NB4 (cell line): ENCODE data around the gene SHH.

Experiments used
- DNase-seq: peaks from one replicate; pipeline ENCODE4 v3.0.0; 2010; ENCODE audit warnings: low read depth
- H3K4me3 ChIP-seq: one replicate; pipeline ENCODE4 v1.5.1; 2011; ENCODE audit warnings: mild to moderate bottlenecking, low read depth, low read length, moderate library complexity
- CTCF ChIP-seq: IDR thresholded peaks from one replicate; pipeline ENCODE4 v1.5.1; 2012; ENCODE audit warnings: low read depth, low read length
- MAX ChIP-seq: IDR thresholded peaks from 2 replicates; pipeline ENCODE4 v1.6.1; 2011; ENCODE audit warnings: low read depth, low read length
- MYC ChIP-seq: IDR thresholded peaks from 2 replicates; pipeline ENCODE4 v1.6.1; 2011; ENCODE audit warnings: low read depth, low read length
- POLR2A ChIP-seq: IDR thresholded peaks from 2 replicates; pipeline ENCODE4 v1.6.1; 2011; ENCODE audit warnings: mild to moderate bottlenecking; ENCODE audit not compliant: insufficient read length; ENCODE audit errors: extremely low read depth

The SHH gene

DNA sequence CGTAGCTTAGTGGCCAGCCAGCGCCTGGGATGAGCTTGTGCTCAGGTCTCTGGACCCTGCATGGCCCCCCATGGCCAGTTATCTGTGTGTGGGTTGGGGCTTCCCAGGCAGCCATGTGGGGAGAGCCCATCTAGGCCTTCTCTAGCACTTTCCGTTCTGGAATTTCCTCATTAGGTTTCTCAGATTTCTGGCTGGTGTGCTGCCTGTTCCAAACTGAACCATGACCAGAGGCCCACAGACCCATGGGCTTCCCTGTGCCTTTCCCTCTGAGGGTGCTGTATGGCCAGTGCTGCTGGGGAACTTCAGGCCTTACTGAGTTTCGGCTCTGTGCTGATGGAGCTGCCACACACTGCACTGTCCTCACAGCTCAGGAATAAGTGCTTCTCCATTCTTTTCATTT, 50.2 kb downstream of the SHH start:
- no peak overlapping the region for H3K4me3 ChIP-seq
- no peak for DNase-seq
- no peak for TF ChIP-seq MYC
- no peak for TF ChIP-seq MAX
- no peak for TF ChIP-seq CTCF
- TF ChIP-seq POLR2A, result no peak

GRCh38 chr7:155761162-155761561, 51.1 kb downstream of the SHH start:
- no peak overlapping the region for H3K4me3 ChIP-seq
- DNase-seq, result peak; percentile 78
- TF ChIP-seq MAX (no peak), POLR2A (no peak), CTCF (no peak), MYC (no peak)

- no peak overlapping the region for H3K4me3 ChIP-seq
- TF ChIP-seq CTCF (no peak), MAX (no peak), POLR2A (no peak), MYC (no peak)
- DNase-seq, result peak; percentile 30
Measured at GRCh38 chr7:155759740-155760430, 52.4 kb downstream of the SHH start.

- H3K4me3 ChIP-seq, result no peak overlapping the region
- no peak for DNase-seq
- no peak for TF ChIP-seq MYC
- no peak for TF ChIP-seq POLR2A
- TF ChIP-seq CTCF, result no peak
- TF ChIP-seq MAX, result no peak
Measured at GRCh38 chr7:155758348-155758747, 53.9 kb downstream of the SHH start.

DNA sequence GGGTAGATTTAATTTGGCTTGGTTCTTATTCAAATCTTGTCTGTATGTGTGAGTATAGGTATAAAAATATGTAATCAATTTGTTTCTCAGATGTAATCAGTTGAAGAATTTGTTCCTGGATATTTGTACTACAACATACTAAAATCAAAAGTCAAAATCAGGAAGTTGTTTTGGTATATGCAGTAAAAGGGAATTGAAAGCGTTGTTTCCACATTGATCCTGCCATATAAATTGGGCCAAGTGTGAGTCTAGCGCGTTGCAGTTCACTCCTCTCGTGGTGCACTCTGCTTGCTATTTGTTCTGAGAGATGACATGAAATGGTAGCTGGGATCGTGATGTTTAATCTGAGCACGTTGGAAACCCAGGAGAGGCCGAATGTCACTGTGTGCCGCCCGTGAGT, 55.9 kb downstream of the SHH start:
- peak; percentile 51 for DNase-seq
- TF ChIP-seq CTCF, result no peak
- TF ChIP-seq POLR2A, result no peak
- TF ChIP-seq MYC, result no peak
- no peak for TF ChIP-seq MAX
- no peak overlapping the region for H3K4me3 ChIP-seq
